ENCODE measurements around the gene TLCD2.

- TF ChIP-seq CTCF (IDR thresholded peaks at IDR 0.05) (no peak), USF2 (CRISPR knock-in tag; IDR thresholded peaks at IDR 0.05) (no peak), ZNF232 (CRISPR knock-in tag; IDR thresholded peaks at IDR 0.05) (no peak), SOX15 (CRISPR knock-in tag; IDR thresholded peaks at IDR 0.05) (no peak), NR2C2 (CRISPR knock-in tag; IDR thresholded peaks at IDR 0.05) (no peak), FOXP1 (CRISPR knock-in tag; IDR thresholded peaks at IDR 0.05; ENCODE audit: borderline replicate concordance) (0 out of 2 replicates have a peak, but pooled peaks have one; percentile 22), IRF2 (CRISPR knock-in tag; IDR thresholded peaks at IDR 0.05; ENCODE audit: borderline replicate concordance, low read depth) (no peak), JUN (CRISPR knock-in tag; IDR thresholded peaks at IDR 0.05) (no peak)
Observed at GRCh38 chr17:1709971-1710806, at the start of gene TLCD2.

Measured in WTC11 (cell line).